RKO (cell line): ENCODE data around the gene FTCD.
"Not testable (repeated sequence)": the region's sequence is repeated elsewhere in the genome, so short reads cannot be mapped to it uniquely, and the experiment has no call there.

Experiments used
- DNase-seq: peaks from one replicate; pipeline ENCODE4 v3.0.0-alpha.2; 2016; ENCODE audit warnings: low spot score

The FTCD gene

DNA sequence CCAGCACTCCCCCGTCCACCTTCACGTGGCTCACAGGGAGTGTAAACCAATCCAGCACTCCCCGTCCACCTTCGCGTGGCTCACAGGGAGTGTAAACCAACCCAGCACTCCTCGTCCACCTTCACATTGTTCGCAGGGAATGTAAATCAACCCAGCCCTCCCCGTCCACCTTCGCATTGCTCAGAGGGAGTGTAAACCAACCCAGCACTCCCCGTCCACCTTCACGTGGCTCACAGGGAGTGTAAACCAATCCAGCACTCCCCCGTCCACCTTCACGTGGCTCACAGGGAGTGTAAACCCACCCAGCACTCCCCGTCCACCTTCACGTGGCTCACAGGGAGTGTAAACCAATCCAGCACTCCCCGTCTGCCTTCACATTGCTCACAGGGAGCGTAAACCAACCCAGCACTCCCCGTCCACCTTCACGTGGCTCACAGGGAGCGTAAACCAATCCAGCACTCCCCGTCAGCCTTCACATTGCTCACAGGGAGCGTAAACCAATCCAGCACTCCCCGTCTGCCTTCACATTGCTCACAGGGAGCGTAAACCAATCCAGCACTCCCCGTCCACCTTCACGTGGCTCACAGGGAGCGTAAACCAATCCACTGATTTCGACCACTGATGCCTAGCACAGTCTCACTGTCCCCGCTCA lies 14.9 kb downstream of the FTCD start:
- DNase-seq: not testable (repeated sequence)

DNA sequence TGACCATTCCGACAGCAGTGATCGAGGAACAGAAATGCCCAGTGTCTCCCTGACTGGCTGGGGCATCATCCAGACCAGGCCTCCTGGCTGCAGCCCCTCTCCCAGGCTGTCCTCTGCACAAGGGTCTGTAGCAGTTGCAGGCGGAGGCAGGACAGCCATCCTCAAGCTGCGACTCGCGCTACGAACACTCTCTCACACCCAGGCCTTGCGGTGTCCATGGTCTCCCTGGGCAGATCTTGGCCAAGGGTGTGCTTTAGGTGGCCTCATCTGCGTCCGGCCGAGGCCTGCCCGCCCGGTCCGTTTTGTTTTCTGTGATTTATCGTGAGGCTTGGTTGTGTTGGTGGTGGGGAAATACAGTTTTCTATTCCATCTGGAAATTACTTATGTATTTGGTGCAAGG lies 15.7 kb downstream of the FTCD start:
- DNase-seq: no peak

DNA sequence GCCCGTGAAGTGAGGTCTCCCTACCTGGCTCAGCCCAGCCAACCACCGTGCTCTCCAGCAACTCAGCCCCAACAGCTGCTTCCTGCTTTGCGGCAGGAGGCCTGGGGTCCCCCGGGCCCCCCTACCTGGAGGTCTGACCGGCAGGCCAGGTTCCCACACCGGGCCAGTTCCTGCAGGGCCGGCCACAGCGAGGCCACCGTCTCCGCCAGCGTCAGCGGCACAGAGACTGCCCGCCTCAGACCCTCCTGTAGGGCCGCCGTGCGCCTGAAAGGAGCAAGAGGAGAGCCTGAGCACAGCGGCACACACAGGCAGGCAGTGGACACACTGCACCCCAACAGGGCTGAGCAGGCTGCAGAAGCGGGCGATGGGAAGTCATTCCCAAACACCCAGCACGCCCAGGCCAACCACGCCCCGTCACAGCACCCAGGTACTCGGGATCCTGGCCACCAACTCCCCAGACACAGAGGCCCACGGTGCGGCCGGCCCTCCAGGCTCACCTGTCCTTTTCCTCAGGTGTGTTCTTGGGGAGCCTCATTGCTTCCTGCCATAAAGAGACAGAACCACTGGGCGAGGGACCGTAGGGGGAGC lies 16.9 kb downstream of the FTCD start:
- DNase-seq: no peak

DNA sequence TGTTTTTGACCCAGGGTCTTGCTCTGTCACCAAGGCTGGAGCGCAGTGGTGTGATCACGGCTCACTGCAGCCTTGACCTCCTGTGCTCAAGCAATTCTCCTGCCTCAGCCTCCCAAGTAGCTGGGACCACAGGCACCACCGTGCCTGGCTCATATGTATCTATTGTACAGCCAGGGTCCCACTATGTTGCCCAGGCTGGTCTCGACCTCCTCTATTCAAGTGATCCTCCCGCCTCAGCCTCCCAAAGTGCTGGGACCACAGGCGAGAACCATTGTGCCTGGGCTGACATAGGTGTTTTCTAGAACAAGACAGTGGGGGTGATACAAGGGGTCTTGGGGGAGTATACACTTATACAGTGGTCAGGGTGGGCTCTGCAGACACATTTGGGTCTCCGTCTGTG lies 17.5 kb downstream of the FTCD start:
- DNase-seq: no peak

DNA sequence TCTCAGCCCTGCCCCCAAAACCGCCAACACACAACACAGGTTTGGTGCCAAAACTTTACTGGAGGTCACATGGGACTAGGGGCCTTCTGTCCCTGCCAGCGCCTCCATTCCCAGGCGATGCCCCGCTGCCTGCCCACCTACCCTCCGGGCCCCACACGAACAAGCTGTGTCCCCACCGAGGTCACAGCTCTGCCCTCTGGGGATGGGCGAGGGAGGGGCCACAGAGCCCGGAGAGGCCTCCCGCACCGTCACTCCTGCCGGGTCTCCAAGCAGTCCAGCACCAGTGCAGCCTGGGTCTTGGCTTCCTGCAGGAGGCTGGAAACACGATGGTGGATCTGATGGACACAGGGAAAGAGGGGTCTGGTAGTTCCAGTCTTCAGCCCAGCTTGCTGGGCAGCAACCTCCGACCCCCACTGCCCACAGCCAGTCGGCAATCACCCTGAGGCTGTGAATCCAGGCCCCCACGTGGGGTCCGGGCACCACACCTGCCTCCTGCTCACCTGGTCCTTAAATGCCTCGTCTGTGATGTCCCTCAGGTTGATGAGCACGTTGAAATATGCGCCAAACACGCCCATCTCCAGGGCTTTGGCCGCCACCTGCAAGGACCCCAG lies 18.5 kb downstream of the FTCD start:
- no peak for DNase-seq

DNA sequence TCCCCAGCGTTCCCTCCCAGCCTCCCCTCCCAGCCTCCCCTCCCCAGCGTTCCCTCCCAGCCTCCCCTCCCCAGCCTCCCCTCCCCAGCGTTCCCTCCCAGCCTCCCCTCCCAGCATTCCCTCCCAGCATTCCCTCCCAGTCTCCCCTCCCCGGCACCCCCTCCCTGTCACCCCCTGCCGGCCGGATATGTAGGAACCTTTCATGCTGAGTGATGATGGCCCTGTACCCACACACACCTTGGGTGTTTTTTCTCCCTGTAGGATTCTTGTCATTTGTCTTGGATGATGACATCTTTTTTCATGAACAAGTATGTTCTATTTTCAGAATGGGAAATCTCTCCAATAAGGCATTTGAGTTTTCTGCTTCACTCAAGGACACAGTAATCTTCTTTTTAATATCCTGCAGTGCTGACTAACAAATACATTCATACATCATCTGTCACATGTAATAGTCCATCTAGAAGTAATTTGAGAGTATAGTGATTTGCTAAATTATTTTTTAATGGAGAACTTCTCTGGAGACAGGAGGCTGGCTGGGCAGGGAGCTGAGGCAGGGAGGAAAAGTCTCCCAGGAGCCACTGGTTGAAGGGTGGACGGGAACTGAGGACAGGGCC lies 19.5 kb downstream of the FTCD start:
- no peak for DNase-seq

DNA sequence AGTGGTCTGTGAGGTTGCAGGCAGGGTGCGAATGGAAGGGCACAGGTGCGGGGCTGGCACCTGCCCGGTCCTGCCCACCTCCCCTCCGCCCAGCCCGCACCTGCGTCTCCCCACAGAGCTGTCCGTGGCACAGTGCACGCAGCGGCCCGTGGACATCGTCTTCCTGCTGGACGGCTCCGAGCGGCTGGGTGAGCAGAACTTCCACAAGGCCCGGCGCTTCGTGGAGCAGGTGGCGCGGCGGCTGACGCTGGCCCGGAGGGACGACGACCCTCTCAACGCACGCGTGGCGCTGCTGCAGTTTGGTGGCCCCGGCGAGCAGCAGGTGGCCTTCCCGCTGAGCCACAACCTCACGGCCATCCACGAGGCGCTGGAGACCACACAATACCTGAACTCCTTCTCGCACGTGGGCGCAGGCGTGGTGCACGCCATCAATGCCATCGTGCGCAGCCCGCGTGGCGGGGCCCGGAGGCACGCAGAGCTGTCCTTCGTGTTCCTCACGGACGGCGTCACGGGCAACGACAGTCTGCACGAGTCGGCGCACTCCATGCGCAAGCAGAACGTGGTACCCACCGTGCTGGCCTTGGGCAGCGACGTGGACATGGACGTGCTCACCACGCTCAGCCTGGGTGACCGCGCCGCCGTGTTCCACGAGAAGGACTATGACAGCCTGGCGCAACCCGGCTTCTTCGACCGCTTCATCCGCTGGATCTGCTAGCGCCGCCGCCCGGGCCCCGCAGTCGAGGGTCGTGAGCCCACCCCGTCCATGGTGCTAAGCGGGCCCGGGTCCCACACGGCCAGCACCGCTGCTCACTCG lies 23.3 kb downstream of the FTCD start:
- no peak for DNase-seq

DNA sequence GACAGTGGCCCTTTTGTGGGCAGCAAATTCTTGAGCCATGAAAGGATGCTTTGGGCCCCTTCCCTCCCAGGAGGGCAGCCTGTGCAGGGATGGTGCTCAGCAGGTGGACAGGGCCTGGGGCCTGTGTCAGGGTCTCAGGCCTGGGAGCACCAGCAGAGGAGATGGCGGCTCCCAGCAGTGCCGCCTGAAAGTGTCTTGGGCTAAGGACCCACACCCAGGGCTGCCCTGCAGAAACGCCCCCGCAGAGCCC lies 23.9 kb downstream of the FTCD start:
- DNase-seq: no peak

DNA sequence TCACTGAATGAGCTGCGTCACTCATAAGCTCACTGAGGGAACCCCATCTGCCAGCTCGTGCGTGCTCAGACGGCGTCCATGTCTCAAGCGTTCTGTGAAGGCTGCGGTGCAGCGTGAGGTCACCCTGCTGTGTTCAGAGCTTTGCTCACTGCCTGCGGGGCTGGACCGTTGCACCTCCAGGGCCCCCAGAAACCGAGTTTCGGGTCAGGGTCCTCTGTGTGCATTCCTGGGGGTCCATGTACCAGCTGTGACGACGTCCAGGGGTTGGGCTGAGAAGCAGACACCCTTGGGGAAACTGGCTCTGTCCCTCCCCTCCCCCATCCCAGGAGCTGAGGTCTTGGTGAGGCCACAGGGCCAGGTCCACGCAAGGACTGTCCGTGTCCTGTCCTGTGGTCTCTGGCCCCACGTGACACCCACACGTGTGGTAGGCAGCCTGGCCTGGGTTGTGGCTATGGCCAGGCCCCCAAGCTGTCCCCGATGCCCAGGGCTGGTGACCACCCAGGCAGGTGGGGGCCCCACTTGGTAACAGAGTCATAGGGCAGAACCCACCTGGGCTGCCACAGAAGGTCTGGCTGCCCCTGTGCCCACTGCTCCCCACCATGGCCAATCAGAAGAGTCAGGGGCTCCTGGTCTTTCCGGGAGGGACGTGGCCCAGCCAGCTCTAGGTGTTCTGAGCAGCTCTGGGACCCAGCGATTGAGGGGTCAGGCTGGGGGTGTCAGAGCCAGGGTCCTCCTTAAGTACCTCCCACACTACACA lies 24.4 kb downstream of the FTCD start:
- DNase-seq: no peak

DNA sequence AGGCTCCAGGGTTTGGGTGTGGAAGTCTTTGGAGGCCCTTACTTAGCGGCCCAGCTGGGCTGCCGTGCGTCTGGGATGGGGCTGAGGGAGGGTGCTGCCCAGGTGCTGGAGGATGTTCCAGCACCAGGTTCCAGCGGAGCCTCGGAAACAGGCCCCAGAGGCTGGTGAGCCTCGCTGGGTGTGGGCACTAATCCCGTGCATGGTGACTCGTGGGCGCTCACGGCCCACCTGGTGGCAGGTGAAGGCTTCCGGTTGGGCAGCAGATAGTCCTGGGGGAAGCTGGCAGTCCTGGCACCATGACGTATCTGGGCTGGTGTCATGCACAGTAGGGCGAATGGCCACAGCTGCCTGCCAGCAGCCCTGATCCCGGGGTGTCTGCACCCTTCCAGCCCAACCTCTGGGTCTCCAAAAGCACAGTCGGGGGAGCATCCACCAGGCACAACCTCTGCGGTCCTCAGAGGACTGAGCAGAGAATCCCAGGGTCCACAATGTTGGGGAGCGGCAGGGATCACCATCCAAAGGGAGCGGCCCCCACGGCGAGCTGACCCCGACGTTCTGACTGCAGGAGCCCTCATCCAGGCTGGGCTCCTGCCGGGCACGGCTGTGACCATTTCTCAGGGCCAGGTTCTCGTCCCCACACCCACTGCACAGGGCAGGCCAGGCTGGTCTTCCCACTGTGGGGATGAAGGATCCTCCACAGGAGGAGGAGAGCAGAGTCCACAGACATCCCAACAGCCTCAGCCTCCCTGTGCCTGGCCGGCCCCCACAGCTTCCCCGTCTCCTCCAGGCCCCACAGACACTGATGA lies 25.3 kb downstream of the FTCD start:
- no peak for DNase-seq

DNA sequence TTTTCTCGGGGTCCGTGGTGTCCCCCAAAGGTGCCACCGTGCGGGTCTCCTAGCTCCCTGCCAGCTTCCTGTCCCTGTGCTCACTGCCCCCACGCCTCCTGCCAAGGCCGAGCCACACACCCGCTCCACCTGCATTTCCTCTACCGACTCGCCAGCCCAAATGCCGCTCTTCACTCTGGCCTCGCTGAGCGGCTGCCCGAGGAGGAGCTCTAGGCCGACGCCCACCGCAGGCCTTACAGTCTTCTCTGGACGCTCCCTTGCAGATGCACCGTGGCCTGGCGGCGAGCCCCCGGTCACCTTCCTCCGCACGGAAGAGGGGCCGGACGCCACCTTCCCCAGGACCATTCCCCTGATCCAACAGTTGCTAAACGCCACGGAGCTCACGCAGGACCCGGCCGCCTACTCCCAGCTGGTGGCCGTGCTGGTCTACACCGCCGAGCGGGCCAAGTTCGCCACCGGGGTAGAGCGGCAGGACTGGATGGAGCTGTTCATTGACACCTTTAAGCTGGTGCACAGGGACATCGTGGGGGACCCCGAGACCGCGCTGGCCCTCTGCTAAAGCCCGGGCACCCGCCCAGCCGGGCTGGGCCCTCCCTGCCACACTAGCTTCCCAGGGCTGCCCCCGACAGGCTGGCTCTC lies 26.3 kb downstream of the FTCD start:
- DNase-seq: no peak

DNA sequence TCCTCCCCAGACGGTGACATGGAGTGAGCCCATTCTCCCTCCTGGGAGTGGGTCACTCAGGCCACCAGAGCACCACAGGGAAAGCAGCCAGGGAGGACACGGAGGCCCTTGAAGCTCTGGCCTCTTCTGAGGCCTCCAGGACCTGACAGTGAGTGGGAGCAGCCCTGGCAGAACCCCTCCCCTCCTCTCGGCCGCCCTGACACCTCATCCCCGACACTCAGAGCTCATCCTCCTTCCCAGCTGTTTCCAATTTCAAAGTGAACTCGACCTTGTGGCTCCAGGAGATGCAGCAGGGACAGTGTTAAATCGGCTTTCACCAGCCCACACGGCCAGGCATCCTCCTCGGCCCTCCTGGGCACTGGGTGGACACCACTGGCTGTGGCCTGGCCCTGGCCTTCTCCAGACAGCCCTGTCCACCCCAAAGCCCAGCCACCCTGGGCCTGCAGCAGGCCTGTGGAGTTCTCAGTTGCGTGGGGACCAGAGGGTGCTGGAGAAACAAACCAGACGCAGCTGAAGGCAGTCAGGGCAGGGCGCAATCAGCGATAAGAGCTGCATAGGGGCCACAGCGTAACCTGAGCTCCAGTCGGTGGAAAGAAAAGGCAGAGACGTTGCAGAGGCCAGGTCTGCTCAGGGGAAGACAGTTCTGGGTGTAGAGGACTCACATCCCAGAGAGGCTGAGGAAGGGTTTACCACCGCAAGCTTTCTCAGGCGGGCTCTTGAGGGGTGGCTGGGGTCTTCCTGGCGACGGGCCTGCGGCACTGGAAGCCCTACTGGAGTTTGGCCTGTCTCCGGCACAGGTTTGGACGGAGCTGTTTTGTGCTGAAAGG lies 27.1 kb downstream of the FTCD start:
- no peak for DNase-seq

DNA sequence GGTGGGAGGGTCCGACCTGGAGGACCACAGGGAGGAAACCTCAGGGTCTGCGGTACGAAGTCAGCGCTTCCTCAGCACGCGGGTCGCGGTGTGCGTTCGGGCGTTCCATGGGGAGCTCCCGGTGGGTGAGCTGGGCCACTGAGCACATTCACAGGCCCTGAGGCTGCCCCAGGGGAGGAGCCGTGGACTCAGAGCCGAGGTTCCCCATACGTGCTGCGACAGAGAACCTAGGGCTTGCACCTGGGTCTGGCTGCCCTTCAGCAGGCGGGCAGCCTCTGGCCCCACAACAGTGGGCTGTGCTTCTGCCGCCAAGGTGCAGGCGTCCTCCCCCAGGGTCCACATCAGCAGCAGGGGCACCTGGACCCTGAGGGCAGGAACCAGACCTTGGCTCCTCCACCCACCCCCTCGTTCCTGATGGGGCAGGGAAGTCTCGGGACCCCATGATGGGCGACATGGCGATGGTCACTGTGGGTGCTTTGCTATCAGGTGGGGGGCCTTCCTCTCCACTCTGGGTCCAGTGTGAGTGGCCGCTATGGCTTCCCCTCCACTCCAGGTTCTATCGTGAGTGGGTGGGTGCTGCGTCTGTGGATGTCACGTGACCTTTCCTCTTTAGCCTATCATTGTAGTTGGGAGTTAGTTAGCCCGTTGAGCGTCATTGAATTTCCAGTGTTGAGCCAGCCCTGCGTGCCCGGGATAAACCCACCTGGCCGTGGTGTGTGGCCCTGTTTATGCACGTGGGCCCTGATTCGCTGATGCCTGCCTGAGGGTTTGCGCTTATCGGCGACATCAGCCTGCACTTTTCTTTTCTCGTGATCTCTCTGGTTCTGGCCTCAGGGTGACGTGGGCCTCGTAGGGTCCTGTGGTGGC lies 27.9 kb downstream of the FTCD start:
- no peak for DNase-seq

DNA sequence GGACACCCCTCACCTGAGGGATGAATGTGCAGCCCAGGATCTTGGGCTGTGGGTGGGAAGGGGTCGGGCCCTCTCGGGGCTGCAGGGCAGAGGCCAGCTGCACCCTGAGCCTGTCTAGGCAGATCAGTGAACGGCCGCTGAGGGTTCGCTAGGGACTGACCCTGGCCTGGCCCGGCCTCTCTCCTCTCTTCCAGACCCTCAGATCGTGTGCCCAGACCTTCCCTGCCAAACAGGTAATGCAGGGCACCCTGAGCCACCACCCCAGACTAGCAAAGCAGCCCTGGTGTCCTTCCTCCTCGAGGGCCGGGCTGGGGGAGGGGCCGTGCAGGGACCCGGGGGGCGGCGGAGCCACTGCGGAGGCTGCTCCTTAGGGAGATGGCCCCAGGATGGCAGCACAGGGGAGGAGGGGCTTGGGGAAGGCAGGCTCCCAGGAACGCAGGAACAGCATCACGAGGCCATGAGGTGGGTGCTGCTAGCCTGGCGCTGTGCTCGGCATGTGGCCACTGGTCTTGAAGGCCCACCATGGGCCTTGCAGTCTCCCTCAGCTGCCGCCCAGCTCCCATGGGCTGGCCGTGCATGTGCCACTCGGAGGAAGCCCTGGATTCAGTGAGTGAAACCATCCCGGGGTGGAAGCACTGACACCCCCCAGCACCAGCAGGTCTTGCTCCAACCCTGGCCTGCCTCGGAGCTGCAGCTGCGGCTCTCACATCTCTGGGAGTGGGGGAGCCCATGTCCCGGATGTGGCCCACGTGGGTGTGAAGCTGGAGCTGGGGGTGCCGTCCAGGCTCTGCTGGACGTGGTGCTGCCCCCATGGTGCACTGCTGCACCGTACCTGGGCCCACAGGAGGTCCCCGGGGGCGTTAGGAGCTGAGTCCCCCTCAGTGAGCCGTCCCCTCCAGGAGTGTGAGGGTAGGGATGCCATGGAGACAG lies 28.8 kb downstream of the FTCD start:
- DNase-seq: no peak

DNA sequence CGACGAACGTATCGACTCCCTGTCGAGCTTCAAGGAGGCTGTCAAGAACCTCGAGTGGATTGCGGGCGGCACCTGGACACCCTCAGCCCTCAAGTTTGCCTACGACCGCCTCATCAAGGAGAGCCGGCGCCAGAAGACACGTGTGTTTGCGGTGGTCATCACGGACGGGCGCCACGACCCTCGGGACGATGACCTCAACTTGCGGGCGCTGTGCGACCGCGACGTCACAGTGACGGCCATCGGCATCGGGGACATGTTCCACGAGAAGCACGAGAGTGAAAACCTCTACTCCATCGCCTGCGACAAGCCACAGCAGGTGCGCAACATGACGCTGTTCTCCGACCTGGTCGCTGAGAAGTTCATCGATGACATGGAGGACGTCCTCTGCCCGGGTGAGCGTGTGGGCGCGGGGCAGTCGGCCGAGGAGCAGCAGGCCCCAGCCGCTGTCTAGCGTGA lies 29.5 kb downstream of the FTCD start:
- no peak for DNase-seq

DNA sequence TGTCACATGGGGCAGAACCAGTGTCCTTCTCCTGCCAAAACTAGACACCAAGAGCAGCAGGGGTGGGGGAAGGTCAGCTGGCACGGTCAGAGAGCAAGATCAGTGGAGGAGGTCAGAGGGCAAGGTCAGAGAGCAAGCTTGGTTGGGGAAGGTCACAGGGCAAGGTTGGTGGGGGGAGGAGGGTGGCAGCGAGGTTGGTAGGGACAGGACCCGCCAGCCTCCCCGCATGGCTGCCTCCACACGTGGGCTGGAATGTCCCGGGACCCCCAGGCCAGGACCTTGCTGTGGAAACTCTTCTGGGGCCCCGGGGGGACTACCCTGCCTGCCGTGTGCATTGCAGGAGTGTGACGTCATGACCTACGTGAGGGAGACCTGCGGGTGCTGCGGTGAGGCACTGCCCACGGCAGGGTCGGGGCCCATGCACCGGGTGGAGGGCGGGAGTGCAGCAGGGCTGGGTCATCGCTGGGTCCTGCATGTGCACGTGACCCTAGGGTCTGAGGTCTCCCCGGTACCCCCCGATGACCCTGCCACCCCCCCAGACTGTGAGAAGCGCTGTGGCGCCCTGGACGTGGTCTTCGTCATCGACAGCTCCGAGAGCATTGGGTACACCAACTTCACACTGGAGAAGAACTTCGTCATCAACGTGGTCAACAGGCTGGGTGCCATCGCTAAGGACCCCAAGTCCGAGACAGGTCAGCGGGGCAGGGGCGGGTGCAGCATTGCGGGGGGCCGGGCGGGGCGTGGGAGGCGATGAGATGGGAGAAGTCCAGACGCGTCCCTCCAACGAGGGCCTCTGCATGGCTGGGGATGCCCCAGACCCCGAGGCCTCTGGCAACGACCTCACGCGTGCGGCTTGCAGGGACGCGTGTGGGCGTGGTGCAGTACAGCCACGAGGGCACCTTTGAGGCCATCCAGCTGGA lies 30.2 kb downstream of the FTCD start:
- DNase-seq: no peak
